Hepatocyte (in vitro differentiated cells): ENCODE results near the gene TCEAL4. TPM values are rescaled to one million over a fixed set of nuclear protein-coding genes. Genes with fewer than 3 reads are reported as not detected.

Experiments
- DNase-seq: peaks from one replicate; pipeline ENCODE4 v3.0.0-alpha.2; 2016; ENCODE audit warnings: low spot score
- H2AFZ ChIP-seq: fragments of 200-600 bp; sonication (generic); 2 replicates; pipeline ENCODE4 v1.6.0; 2016; ENCODE audit warnings: antibody characterized with exemption, mild to moderate bottlenecking
- H3K27ac ChIP-seq: fragments of 200-600 bp; sonication (generic); 2 replicates; pipeline ENCODE4 v1.5.1; 2016; ENCODE audit warnings: mild to moderate bottlenecking
- H3K27me3 ChIP-seq: fragments of 200-600 bp; sonication (generic); 2 replicates; pipeline ENCODE4 v1.6.1; 2016
- H3K36me3 ChIP-seq: fragments of 200-600 bp; sonication (generic); replicated peaks from 2 replicates; pipeline ENCODE4 v1.5.1; 2016; ENCODE audit warnings: low read depth; ENCODE audit not compliant: insufficient read depth
- H3K4me1 ChIP-seq: fragments of 200-600 bp; sonication (generic); 2 replicates; pipeline ENCODE4 v1.5.1; 2016; ENCODE audit warnings: mild to moderate bottlenecking, moderate library complexity; ENCODE audit not compliant: insufficient read depth
- H3K4me2 ChIP-seq: fragments of 200-600 bp; sonication (generic); 2 replicates; pipeline ENCODE4 v1.6.0; 2016
- H3K4me3 ChIP-seq: fragments of 200-600 bp; sonication (generic); 2 replicates; pipeline ENCODE4 v1.5.1; 2016; ENCODE audit warnings: mild to moderate bottlenecking
- H3K79me2 ChIP-seq: fragments of 200-600 bp; sonication (generic); 2 replicates; pipeline ENCODE4 v1.6.0; 2017; ENCODE audit warnings: mild to moderate bottlenecking
- H3K9me2 ChIP-seq: fragments of 200-600 bp; sonication (generic); replicated peaks from 2 replicates; pipeline ENCODE4 v1.6.0; 2017; ENCODE audit warnings: mild to moderate bottlenecking; ENCODE audit not compliant: insufficient read depth
- H3K9me3 ChIP-seq: fragments of 200-600 bp; sonication (generic); 2 replicates; pipeline ENCODE4 v1.5.1; 2016; ENCODE audit warnings: low read depth, mild to moderate bottlenecking
- H4K20me1 ChIP-seq: fragments of 200-600 bp; sonication (generic); 2 replicates; pipeline ENCODE4 v1.6.0; 2016; ENCODE audit warnings: mild to moderate bottlenecking; ENCODE audit not compliant: insufficient read depth, poor library complexity, severe bottlenecking
- EZH2 ChIP-seq: fragments of 200-600 bp; sonication (generic); IDR thresholded peaks from 2 replicates; pipeline ENCODE4 v1.6.1; 2016; ENCODE audit warnings: antibody characterized with exemption, mild to moderate bottlenecking, borderline replicate concordance
- EZH2phosphoT487 ChIP-seq: fragments of 200-600 bp; sonication (generic); IDR thresholded peaks from one replicate; pipeline ENCODE4 v1.6.1; 2018; ENCODE audit warnings: antibody characterized with exemption, mild to moderate bottlenecking, low read depth, moderate library complexity; ENCODE audit not compliant: unreplicated experiment, severe bottlenecking
- WGBS: methylation state at CpG from one replicate; pipeline ENCODE4 v1.1.6; 2016; ENCODE audit warnings: low lambda C conversion rate; ENCODE audit errors: missing lambda C conversion rate; 5-methylcytosine and 5-hydroxymethylcytosine counted together
- polyA plus RNA-seq: library from polyadenylated mRNA; unstranded; fragments of >200 nt; fragmentation: Nextera tagmentation; extraction: Ambion mirVana; gene quantifications from 2 replicates; pipeline ENCODE4 v1.2.1, GENCODE V29; 2016
- total RNA-seq: library from RNA; depleted of rRNA; stranded (reverse); fragments of >200 nt; gene quantifications from 2 replicates; pipeline ENCODE4 v1.2.3, GENCODE V29; 2014
- TF ChIP-seq, protein P1 (sequence below): fragments of 200-600 bp; sonication (generic); IDR thresholded peaks from 2 replicates; pipeline ENCODE4 v1.5.1; 2016; ENCODE audit warnings: antibody characterized with exemption, mild to moderate bottlenecking; ENCODE audit not compliant: poor library complexity

TCEAL4 gene
- total and polyA plus RNA-seq, 2 experiments from 2014 or later = 84.2 to 171 TPM

GRCh38 chrX:103635436-103635835, 50.1 kb downstream of the TCEAL4 start:
- H3K4me2 ChIP-seq = no peak overlapping the region
- DNase-seq = no peak
- peaks cover 8% of the 10 kb centered on the region for H3K79me2 ChIP-seq
- H3K36me3 ChIP-seq = no peaks in the 10 kb centered on the region
- no peak overlapping the region for H2AFZ ChIP-seq
- H3K27me3 ChIP-seq = no peaks in the 10 kb centered on the region
- H3K9me3 ChIP-seq = no peaks in the 10 kb centered on the region
- no peaks in the 10 kb centered on the region for H3K9me2 ChIP-seq
- TF ChIP-seq EZH2phosphoT487 = no peak
- TF ChIP-seq EZH2 = no peak
- TF ChIP-seq, protein P1, sequence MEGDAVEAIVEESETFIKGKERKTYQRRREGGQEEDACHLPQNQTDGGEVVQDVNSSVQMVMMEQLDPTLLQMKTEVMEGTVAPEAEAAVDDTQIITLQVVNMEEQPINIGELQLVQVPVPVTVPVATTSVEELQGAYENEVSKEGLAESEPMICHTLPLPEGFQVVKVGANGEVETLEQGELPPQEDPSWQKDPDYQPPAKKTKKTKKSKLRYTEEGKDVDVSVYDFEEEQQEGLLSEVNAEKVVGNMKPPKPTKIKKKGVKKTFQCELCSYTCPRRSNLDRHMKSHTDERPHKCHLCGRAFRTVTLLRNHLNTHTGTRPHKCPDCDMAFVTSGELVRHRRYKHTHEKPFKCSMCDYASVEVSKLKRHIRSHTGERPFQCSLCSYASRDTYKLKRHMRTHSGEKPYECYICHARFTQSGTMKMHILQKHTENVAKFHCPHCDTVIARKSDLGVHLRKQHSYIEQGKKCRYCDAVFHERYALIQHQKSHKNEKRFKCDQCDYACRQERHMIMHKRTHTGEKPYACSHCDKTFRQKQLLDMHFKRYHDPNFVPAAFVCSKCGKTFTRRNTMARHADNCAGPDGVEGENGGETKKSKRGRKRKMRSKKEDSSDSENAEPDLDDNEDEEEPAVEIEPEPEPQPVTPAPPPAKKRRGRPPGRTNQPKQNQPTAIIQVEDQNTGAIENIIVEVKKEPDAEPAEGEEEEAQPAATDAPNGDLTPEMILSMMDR = no peak
- peaks cover 7% of the 10 kb centered on the region for H3K4me1 ChIP-seq
- no peaks in the 10 kb centered on the region for H4K20me1 ChIP-seq
- H3K27ac ChIP-seq = no peak overlapping the region
- H3K4me3 ChIP-seq = no peak overlapping the region
- WGBS = 60% methylated on average over 2 of the region's 2 CpGs

Other genes starting within 250 kb of the TCEAL4 start
- gene TCEAL9, start 229.0 kb upstream of the TCEAL4 start, total RNA-seq = 212 and 239 TPM in 2 replicates
- 257 and 305 TPM in 2 replicates for gene TCEAL9, start 229.0 kb upstream of the TCEAL4 start, polyA plus RNA-seq
- gene BEX3, start 209.0 kb upstream of the TCEAL4 start, total RNA-seq = 267 and 271 TPM in 2 replicates
- 506 and 616 TPM in 2 replicates for gene BEX3, start 209.0 kb upstream of the TCEAL4 start, polyA plus RNA-seq
- gene RAB40A, start 66.0 kb upstream of the TCEAL4 start, total RNA-seq = 3.0 and 3.5 TPM in 2 replicates
- 2.7 and 3.0 TPM in 2 replicates for gene RAB40A, start 66.0 kb upstream of the TCEAL4 start, polyA plus RNA-seq
- 28.6 and 28.7 TPM in 2 replicates for gene TCEAL3, start 22.4 kb downstream of the TCEAL4 start, total RNA-seq
- 91.7 and 117 TPM in 2 replicates for gene TCEAL3, start 22.4 kb downstream of the TCEAL4 start, polyA plus RNA-seq
- gene TCEAL1, start 43.5 kb downstream of the TCEAL4 start, total RNA-seq = 109 and 113 TPM in 2 replicates
- 89.2 and 116 TPM in 2 replicates for gene TCEAL1, start 43.5 kb downstream of the TCEAL4 start, polyA plus RNA-seq
- gene MORF4L2, start 101.2 kb downstream of the TCEAL4 start, total RNA-seq = 1,160 and 1,364 TPM in 2 replicates
- gene MORF4L2, start 101.2 kb downstream of the TCEAL4 start, polyA plus RNA-seq = 772 and 829 TPM in 2 replicates
- 0.28 TPM in 1 of 2 replicates, not detected in the other for gene TMEM31, start 125.4 kb downstream of the TCEAL4 start, total RNA-seq
- gene TMEM31, start 125.4 kb downstream of the TCEAL4 start, polyA plus RNA-seq = 0.89 and 1.1 TPM in 2 replicates
- gene PLP1, start 191.3 kb downstream of the TCEAL4 start, total RNA-seq = 1.5 and 1.8 TPM in 2 replicates
- 0.80 and 1.1 TPM in 2 replicates for gene PLP1, start 191.3 kb downstream of the TCEAL4 start, polyA plus RNA-seq
- gene RAB9B, start 246.7 kb downstream of the TCEAL4 start, total RNA-seq = 2.4 and 3.6 TPM in 2 replicates
- 1.6 and 2.2 TPM in 2 replicates for gene RAB9B, start 246.7 kb downstream of the TCEAL4 start, polyA plus RNA-seq